ENCODE measurements around the gene MED16. TPM values are rescaled to one million over a fixed set of nuclear protein-coding genes. Genes with fewer than 3 reads are reported as not detected.

MED16 gene
- total RNA-seq, 1 donor from 2014 or later: 53.5 TPM

DNA sequence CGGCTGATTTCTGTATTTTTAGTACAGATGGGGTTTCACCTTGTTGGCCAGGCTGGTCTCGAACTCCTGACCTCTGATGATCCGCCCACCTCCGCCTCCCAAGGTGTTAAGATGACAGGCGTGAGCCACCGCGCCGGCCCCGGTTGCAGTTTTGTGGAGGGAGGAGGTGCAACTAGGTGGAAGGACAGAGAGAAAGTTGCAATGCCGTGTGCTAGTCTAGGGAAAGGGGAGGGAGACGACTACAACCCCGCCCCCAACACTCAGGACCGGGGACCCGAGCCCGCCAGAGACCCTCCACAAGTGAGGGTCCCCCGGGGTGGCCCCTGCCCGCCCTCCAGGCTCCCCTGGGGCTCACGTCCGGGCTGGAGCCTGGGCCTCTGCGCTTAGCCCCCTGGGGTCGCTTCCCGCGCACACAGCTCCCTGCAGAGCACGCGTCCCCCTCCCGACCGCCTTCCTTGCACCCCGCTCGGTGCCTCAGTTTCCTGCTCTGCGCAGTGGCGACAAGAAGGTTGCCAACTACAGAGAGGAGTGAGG lies 31.6 kb upstream of the MED16 start:
- peak overlapping the region; percentile 87 for H3K4me3 ChIP-seq (ENCODE audit: low read depth, low read length)
- TF ChIP-seq, protein P1, sequence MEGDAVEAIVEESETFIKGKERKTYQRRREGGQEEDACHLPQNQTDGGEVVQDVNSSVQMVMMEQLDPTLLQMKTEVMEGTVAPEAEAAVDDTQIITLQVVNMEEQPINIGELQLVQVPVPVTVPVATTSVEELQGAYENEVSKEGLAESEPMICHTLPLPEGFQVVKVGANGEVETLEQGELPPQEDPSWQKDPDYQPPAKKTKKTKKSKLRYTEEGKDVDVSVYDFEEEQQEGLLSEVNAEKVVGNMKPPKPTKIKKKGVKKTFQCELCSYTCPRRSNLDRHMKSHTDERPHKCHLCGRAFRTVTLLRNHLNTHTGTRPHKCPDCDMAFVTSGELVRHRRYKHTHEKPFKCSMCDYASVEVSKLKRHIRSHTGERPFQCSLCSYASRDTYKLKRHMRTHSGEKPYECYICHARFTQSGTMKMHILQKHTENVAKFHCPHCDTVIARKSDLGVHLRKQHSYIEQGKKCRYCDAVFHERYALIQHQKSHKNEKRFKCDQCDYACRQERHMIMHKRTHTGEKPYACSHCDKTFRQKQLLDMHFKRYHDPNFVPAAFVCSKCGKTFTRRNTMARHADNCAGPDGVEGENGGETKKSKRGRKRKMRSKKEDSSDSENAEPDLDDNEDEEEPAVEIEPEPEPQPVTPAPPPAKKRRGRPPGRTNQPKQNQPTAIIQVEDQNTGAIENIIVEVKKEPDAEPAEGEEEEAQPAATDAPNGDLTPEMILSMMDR (conservative IDR thresholded peaks at IDR 0.05; ENCODE audit: low read depth, low read length): no peak
- DNase-seq (ENCODE audit: low read depth): no peak

GRCh38 chr19:920051-920864 lies 27.3 kb upstream of the MED16 start:
- TF ChIP-seq, protein P1 (conservative IDR thresholded peaks at IDR 0.05; ENCODE audit: low read depth, low read length): no peak
- H3K4me3 ChIP-seq (ENCODE audit: low read depth, low read length): no peak overlapping the region
- DNase-seq (ENCODE audit: low read depth): no peak

DNA sequence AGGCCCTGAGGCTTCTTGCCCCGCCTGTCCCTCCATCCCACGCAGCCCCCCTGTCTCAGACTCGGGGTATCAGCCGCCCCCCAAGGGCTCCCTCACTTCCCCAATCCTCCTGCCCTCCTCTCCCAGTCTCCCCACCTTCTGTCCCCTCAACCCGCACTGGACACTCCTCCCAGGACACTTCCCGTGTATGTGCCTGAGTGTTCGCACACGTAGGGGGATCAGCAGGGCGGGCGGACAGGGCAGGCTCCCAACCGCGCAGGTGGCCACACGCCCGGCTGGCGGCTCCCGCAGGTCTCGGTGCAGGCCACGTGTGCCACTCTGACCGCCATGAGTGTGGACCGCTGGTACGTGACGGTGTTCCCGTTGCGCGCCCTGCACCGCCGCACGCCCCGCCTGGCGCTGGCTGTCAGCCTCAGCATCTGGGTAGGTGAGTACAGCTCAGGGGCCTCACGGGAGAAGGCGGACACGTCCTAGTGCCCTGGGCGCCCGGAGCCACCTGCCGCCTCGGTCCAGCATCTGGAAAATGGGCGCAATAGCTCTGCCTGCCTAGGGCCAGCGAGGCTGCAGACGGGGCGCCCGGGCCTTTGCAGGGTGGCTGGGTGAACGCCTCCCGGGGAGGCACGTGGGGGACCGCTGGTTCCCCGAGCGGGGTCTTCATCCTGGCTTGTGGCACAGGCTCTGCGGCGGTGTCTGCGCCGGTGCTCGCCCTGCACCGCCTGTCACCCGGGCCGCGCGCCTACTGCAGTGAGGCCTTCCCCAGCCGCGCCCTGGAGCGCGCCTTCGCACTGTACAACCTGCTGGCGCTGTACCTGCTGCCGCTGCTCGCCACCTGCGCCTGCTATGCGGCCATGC lies 26.4 kb upstream of the MED16 start:
- no peak overlapping the region for H3K4me3 ChIP-seq (ENCODE audit: low read depth, low read length)
- DNase-seq (ENCODE audit: low read depth): no peak

GRCh38 chr19:918481-919198 lies 25.7 kb upstream of the MED16 start:
- H3K4me3 ChIP-seq (ENCODE audit: low read depth, low read length): no peak overlapping the region
- DNase-seq (ENCODE audit: low read depth): no peak
- TF ChIP-seq, protein P1 (conservative IDR thresholded peaks at IDR 0.05; ENCODE audit: low read depth, low read length): no peak

More for the DNA sequence above, 26.4 kb upstream of the MED16 start:
- TF ChIP-seq, protein P1 (conservative IDR thresholded peaks at IDR 0.05; ENCODE audit: low read depth, low read length): no peak

DNA sequence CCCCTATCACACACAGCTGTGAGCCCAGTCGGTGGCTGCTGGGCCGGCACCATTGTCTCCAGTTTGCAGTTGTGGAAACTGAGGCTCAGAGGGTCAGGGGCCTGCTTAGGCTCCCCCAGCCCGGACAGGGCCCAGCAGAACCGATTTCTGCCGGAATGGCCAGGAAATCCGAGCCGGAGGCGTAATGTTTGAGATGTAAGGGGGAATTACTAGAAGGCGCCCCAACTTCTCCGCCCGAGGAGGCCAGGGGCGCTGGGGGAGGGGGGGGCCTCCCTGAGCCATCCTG lies 25.1 kb upstream of the MED16 start:
- TF ChIP-seq, protein P1 (conservative IDR thresholded peaks at IDR 0.05; ENCODE audit: low read depth, low read length): no peak
- H3K4me3 ChIP-seq (ENCODE audit: low read depth, low read length): no peak overlapping the region
- DNase-seq (ENCODE audit: low read depth): no peak

- peak within 1 kb of the TSS; percentile 21 for H3K4me3 ChIP-seq (ENCODE audit: low read depth, low read length)
- TF ChIP-seq, protein P1 (conservative IDR thresholded peaks at IDR 0.05; ENCODE audit: low read depth, low read length): peak; percentile 51
- DNase-seq (ENCODE audit: low read depth): no peak
Observed at GRCh38 chr19:917323-918151, 24.6 kb upstream of the MED16 start, which contains the start of gene KISS1R. TSS of gene KISS1R (plus strand) at chr19:917333. CDS start at chr19:917503, 170 bp downstream.

All from epithelial cell of proximal tubule (primary cell).